ENCODE data around the gene IPO4.

Gene IPO4

GRCh38 chr14:24146978-24147760, 41.4 kb downstream of the IPO4 start, which contains the start of gene RNF31:
Gene RNF31 (plus strand): TSS chr14:24147498. CDS start chr14:24147699, 201 bp downstream.
- TF ChIP-seq ZFX (IDR thresholded peaks at IDR 0.05; ENCODE audit: borderline replicate concordance) (no peak), CTCF (IDR thresholded peaks at IDR 0.05) (no peak)
- H3K27ac ChIP-seq = peak within 1 kb of the TSS; percentile 93

- TF ChIP-seq ZFX (IDR thresholded peaks at IDR 0.05; ENCODE audit: borderline replicate concordance) (no peak), CTCF (IDR thresholded peaks at IDR 0.05) (no peak)
- peak within 1 kb of the TSS; percentile 93 for H3K27ac ChIP-seq
These were observed 42.1 kb downstream of the IPO4 start, which contains the start of gene PSME2 for GRCh38 chr14:24146453-24146977. Gene PSME2 (minus strand): TSS chr14:24146610. CDS start chr14:24146581, 29 bp downstream.

- no peak for TF ChIP-seq CTCF (IDR thresholded peaks at IDR 0.05)
- TF ChIP-seq ZFX (IDR thresholded peaks at IDR 0.05; ENCODE audit: borderline replicate concordance) = no peak
- H3K27ac ChIP-seq = peak overlapping the region; percentile 93
These were observed 42.7 kb downstream of the IPO4 start for GRCh38 chr14:24145690-24146452.

GRCh38 chr14:24145219-24145618, 43.4 kb downstream of the IPO4 start:
- H3K27ac ChIP-seq = peak overlapping the region; percentile 93

GRCh38 chr14:24144451-24144850, 44.2 kb downstream of the IPO4 start:
- H3K27ac ChIP-seq = 0 out of 2 replicates have a peak overlapping the region, but pooled peaks have one; percentile 94
- TF ChIP-seq ZFX (IDR thresholded peaks at IDR 0.05; ENCODE audit: borderline replicate concordance) (no peak), CTCF (IDR thresholded peaks at IDR 0.05) (no peak)

More at GRCh38 chr14:24145219-24145618, 43.4 kb downstream of the IPO4 start:
- TF ChIP-seq ZFX (IDR thresholded peaks at IDR 0.05; ENCODE audit: borderline replicate concordance) (no peak), CTCF (IDR thresholded peaks at IDR 0.05) (no peak)

GRCh38 chr14:24143511-24143910, 45.1 kb downstream of the IPO4 start:
- H3K27ac ChIP-seq = peak overlapping the region; percentile 94; the same call in 1 of the 2 replicates

More at GRCh38 chr14:24143511-24143910, 45.1 kb downstream of the IPO4 start:
- TF ChIP-seq CTCF (IDR thresholded peaks at IDR 0.05) = no peak
- TF ChIP-seq ZFX (IDR thresholded peaks at IDR 0.05; ENCODE audit: borderline replicate concordance) = no peak

Measured in 22Rv1 (cell line).